Measurements from ENCODE around the gene SLC22A14.

DNA sequence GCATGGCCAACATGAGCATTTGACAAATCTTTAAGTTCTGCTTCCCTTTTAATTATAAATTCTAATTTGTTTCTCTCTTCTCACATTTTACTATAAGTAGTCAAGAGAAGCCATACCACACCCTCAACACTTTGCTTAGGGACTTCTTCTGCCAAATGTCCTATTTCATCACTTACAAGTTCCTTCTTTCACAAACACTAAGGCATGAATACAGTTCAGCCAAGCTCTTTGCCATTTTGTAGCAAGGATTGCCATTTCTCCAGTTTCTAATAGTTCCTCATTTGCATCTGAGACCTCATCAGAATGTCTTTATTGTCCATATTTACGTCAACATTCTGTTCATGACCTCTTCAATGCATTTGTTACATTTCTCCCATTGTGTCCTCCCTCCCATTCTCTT, 29.4 kb downstream of the SLC22A14 start:
- TF ChIP-seq POLR2A (IDR thresholded peaks at IDR 0.05), result no peak
- TF ChIP-seq, protein P1, sequence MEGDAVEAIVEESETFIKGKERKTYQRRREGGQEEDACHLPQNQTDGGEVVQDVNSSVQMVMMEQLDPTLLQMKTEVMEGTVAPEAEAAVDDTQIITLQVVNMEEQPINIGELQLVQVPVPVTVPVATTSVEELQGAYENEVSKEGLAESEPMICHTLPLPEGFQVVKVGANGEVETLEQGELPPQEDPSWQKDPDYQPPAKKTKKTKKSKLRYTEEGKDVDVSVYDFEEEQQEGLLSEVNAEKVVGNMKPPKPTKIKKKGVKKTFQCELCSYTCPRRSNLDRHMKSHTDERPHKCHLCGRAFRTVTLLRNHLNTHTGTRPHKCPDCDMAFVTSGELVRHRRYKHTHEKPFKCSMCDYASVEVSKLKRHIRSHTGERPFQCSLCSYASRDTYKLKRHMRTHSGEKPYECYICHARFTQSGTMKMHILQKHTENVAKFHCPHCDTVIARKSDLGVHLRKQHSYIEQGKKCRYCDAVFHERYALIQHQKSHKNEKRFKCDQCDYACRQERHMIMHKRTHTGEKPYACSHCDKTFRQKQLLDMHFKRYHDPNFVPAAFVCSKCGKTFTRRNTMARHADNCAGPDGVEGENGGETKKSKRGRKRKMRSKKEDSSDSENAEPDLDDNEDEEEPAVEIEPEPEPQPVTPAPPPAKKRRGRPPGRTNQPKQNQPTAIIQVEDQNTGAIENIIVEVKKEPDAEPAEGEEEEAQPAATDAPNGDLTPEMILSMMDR (IDR thresholded peaks at IDR 0.05), result no peak

All from Peyer's patch (tissue), 4 donors.